Subcutaneous adipose tissue (tissue), 4 donors: ENCODE results near the gene AGAP1. TPM values are rescaled to one million over a fixed set of nuclear protein-coding genes. Genes with fewer than 3 reads are reported as not detected.

ENCODE experiments used
- CTCF ChIP-seq: fragments of 450-650 bp; IDR thresholded peaks from one replicate; pipeline ENCODE4 v1.5.1; 2016; ENCODE audit warnings: low read depth, mild to moderate bottlenecking, control low read depth, antibody characterized with exemption, moderate library complexity
- total RNA-seq, 4 donors: library from RNA; depleted of rRNA; stranded (reverse); fragments of >200 nt; gene quantifications; one replicate each; pipeline ENCODE4 v1.1.0, GENCODE V29; 2016

AGAP1 gene
- total RNA-seq, 4 donors from 2014 or later, result 13.6 to 26.3 (median 23.6) TPM

GRCh38 chr2:235575904-235576303 is 82.1 kb downstream of the AGAP1 start:
- no peak for TF ChIP-seq CTCF

GRCh38 chr2:235576337-235576910 is 82.6 kb downstream of the AGAP1 start:
- TF ChIP-seq CTCF, result no peak

GRCh38 chr2:235577404-235578330 is 83.8 kb downstream of the AGAP1 start:
- TF ChIP-seq CTCF, result no peak

- no peak for TF ChIP-seq CTCF
Observed at GRCh38 chr2:235579128-235579527, 85.3 kb downstream of the AGAP1 start.

GRCh38 chr2:235580426-235581157 is 86.7 kb downstream of the AGAP1 start:
- no peak for TF ChIP-seq CTCF

- no peak for TF ChIP-seq CTCF
Observed at GRCh38 chr2:235582081-235582686, 88.3 kb downstream of the AGAP1 start.
